H1 (cell line): Measurements from ENCODE around the gene DHRS12. TPM values are rescaled to one million over a fixed set of nuclear protein-coding genes. Genes with fewer than 3 reads are reported as not detected.

Experiments
- CTCF ChIA-PET: fragments of 300-600 bp; sonication (Branson Sonifier 250); formaldehyde crosslinking; loops from one replicate; lab custom pipeline; 2021; ENCODE audit not compliant: partially characterized antibody; lab: Charles Lee
- POLR2A ChIA-PET: fragments of 300-600 bp; sonication (Branson Sonifier 250); formaldehyde crosslinking; loops from one replicate; lab custom pipeline; 2021; ENCODE audit warnings: inconsistent platforms; ENCODE audit not compliant: partially characterized antibody; lab: Charles Lee
- DNase-seq, 2 experiments: peaks; one replicate each; pipeline versions ENCODE4 v3.0.0 to v3.0.0-alpha.2; 2010 to 2022; ENCODE audit warnings: low spot score in 2 of 2, low read depth in 1 of 2, mixed read lengths in 1 of 2
- FAIRE-seq: peaks from 2 replicates; lab custom pipeline; 2011; peaks lifted over from hg19 to GRCh38; lab: Jason Lieb, UNC
- H2AFZ ChIP-seq: 2 replicates; pipeline ENCODE4 v1.8.1; 2012; ENCODE audit warnings: low read length, inconsistent platforms
- H2AK5ac ChIP-seq: 2 replicates; pipeline ENCODE4 v1.6.1; 2013; ENCODE audit warnings: low read depth, low read length
- H2BK120ac ChIP-seq: replicated peaks from 2 replicates; pipeline ENCODE3; 2013; ENCODE audit warnings: low read depth, low read length, inconsistent platforms
- H2BK12ac ChIP-seq: 2 replicates; pipeline ENCODE4 v1.6.1; 2013; ENCODE audit warnings: low read depth, low read length
- H2BK15ac ChIP-seq: 2 replicates; pipeline ENCODE4 v1.6.1; 2013; ENCODE audit warnings: low read length
- H2BK20ac ChIP-seq: 2 replicates; pipeline ENCODE4 v1.6.1; 2013; ENCODE audit warnings: low read length
- H2BK5ac ChIP-seq: 2 replicates; pipeline ENCODE4 v1.6.1; 2013; ENCODE audit warnings: low read depth, low read length
- H3K14ac ChIP-seq: 2 replicates; pipeline ENCODE4 v1.6.1; 2013; ENCODE audit warnings: inconsistent platforms; ENCODE audit not compliant: insufficient read length
- H3K18ac ChIP-seq: 2 replicates; pipeline ENCODE4 v1.6.1; 2013; ENCODE audit warnings: low read length; ENCODE audit errors: extremely low read depth
- H3K23ac ChIP-seq: 2 replicates; pipeline ENCODE4 v1.6.1; 2013; ENCODE audit warnings: inconsistent platforms; ENCODE audit not compliant: insufficient read length
- H3K23me2 ChIP-seq: 2 replicates; pipeline ENCODE4 v1.6.1; 2013; ENCODE audit warnings: low read depth, low read length
- H3K27ac ChIP-seq: 2 replicates; pipeline ENCODE4 v1.6.1; 2011; ENCODE audit warnings: low read depth, low read length, inconsistent platforms
- H3K27me3 ChIP-seq, 4 experiments: replicated peaks in 1 of 4; 1 replicate in 1 of 4; 2 replicates in 3 of 4; pipeline versions ENCODE4 v1.6.1 to v1.8.1; 2011 to 2013; ENCODE audit warnings: low read length in 3 of 4, mild to moderate bottlenecking in 3 of 4, inconsistent platforms in 2 of 4, mixed read lengths in 2 of 4, moderate library complexity in 1 of 4; ENCODE audit not compliant: control insufficient read depth in 3 of 4, insufficient read depth in 3 of 4; ENCODE audit errors: extremely low read depth in 1 of 4
- H3K36me3 ChIP-seq, 4 experiments: 2 replicates each; pipeline versions ENCODE4 v1.6.1 to v1.8.1; 2011 to 2013; ENCODE audit warnings: mild to moderate bottlenecking in 4 of 4, low read length in 3 of 4, moderate library complexity in 2 of 4, control low read depth in 1 of 4, inconsistent platforms in 1 of 4; ENCODE audit not compliant: insufficient read depth in 4 of 4, control insufficient read depth in 2 of 4
- H3K4ac ChIP-seq: replicated peaks from 2 replicates; pipeline ENCODE3; 2013; ENCODE audit warnings: low read length, low read depth, mixed read lengths, inconsistent platforms; ENCODE audit not compliant: insufficient read length
- H3K4me1 ChIP-seq, 4 experiments: replicated peaks in 1 of 4; 1 replicate in 1 of 4; 2 replicates in 3 of 4; pipeline versions ENCODE4 v1.6.1 to v1.8.1; 2011 to 2013; ENCODE audit warnings: low read length in 3 of 4, inconsistent platforms in 2 of 4, mixed read lengths in 1 of 4; ENCODE audit not compliant: insufficient read depth in 4 of 4, control insufficient read depth in 3 of 4
- H3K4me2 ChIP-seq, 2 experiments: 2 replicates each; pipeline versions ENCODE4 v1.6.1 to v1.8.1; 2011 to 2013; ENCODE audit warnings: low read depth in 2 of 2, low read length in 2 of 2, control low read depth in 1 of 2, inconsistent platforms in 1 of 2, mild to moderate bottlenecking in 1 of 2; ENCODE audit not compliant: insufficient read depth in 1 of 2
- H3K4me3 ChIP-seq, 4 experiments: fragments of 200-600, 300-600 bp in 1 of 4; sonication (generic), shearing (Covaris generic), sonication (Bioruptor Twin) in 1 of 4; 2 replicates each; pipeline versions ENCODE4 v1.5.1 to v1.8.1; 2011 to 2016; ENCODE audit warnings: low read length in 4 of 4, low read depth in 3 of 4, control low read depth in 2 of 4, inconsistent platforms in 2 of 4, mild to moderate bottlenecking in 2 of 4, mixed read lengths in 1 of 4, moderate library complexity in 1 of 4; ENCODE audit not compliant: insufficient read depth in 2 of 4; ENCODE audit errors: extremely low read depth in 1 of 4
- H3K56ac ChIP-seq: replicated peaks from 2 replicates; pipeline ENCODE3; 2013; ENCODE audit warnings: low read depth, mild to moderate bottlenecking, mixed read lengths, low read length, inconsistent platforms; ENCODE audit not compliant: insufficient read length
- H3K79me1 ChIP-seq: 2 replicates; pipeline ENCODE4 v1.6.1; 2013; ENCODE audit warnings: low read depth, low read length, control low read depth
- H3K79me2 ChIP-seq, 2 experiments: 2 replicates each; pipeline versions ENCODE4 v1.6.1 to v1.8.1; 2012 to 2013; ENCODE audit warnings: low read length in 2 of 2, mild to moderate bottlenecking in 2 of 2, inconsistent platforms in 1 of 2; ENCODE audit not compliant: insufficient read depth in 2 of 2, control insufficient read depth in 1 of 2
- H3K9ac ChIP-seq, 4 experiments: replicated peaks in 1 of 4; 1 replicate in 1 of 4; 2 replicates in 3 of 4; pipeline versions ENCODE4 v1.6.1 to v1.8.1; 2011 to 2013; ENCODE audit warnings: low read depth in 3 of 4, low read length in 3 of 4, control low read depth in 2 of 4, mild to moderate bottlenecking in 2 of 4, moderate library complexity in 2 of 4, inconsistent platforms in 1 of 4; ENCODE audit errors: extremely low read depth in 1 of 4
- H3K9me3 ChIP-seq, 2 experiments: 2 replicates each; pipeline versions ENCODE4 v1.6.1 to v1.8.1; 2012 to 2013; ENCODE audit warnings: mild to moderate bottlenecking in 2 of 2, moderate library complexity in 2 of 2, control low read depth in 1 of 2, inconsistent platforms in 1 of 2, low read depth in 1 of 2, low read length in 1 of 2, mixed read lengths in 1 of 2; ENCODE audit not compliant: insufficient read depth in 2 of 2
- H4K20me1 ChIP-seq, 2 experiments: replicated peaks in 1 of 2; 2 replicates each; pipeline versions ENCODE3 to v1.8.1; 2011 to 2013; ENCODE audit warnings: inconsistent platforms in 2 of 2, low read length in 2 of 2, mild to moderate bottlenecking in 1 of 2; ENCODE audit not compliant: insufficient read depth in 2 of 2, control insufficient read depth in 1 of 2
- H4K5ac ChIP-seq: 2 replicates; pipeline ENCODE4 v1.6.1; 2013; ENCODE audit warnings: low read length, low read depth, mixed read lengths, inconsistent platforms; ENCODE audit not compliant: insufficient read length
- H4K8ac ChIP-seq: 2 replicates; pipeline ENCODE4 v1.8.0; 2013; ENCODE audit warnings: mild to moderate bottlenecking, moderate library complexity, low read length, inconsistent platforms; ENCODE audit not compliant: insufficient read depth; ENCODE audit errors: extremely low read depth
- H4K91ac ChIP-seq: replicated peaks from 2 replicates; pipeline ENCODE3; 2013; ENCODE audit warnings: low read length, mixed read lengths, inconsistent platforms; ENCODE audit not compliant: insufficient read length
- FOSL1 ChIP-seq: IDR thresholded peaks from 2 replicates; pipeline ENCODE4 v1.6.1; 2011; ENCODE audit warnings: mild to moderate bottlenecking, low read depth, low read length, moderate library complexity; ENCODE audit not compliant: insufficient read depth
- NANOG ChIP-seq: IDR thresholded peaks from 2 replicates; pipeline ENCODE4 v1.6.1; 2011; ENCODE audit warnings: low read length, low read depth, mild to moderate bottlenecking, inconsistent platforms; ENCODE audit not compliant: insufficient read depth, poor library complexity, severe bottlenecking
- POLR2AphosphoS5 ChIP-seq: IDR thresholded peaks from 2 replicates; pipeline ENCODE4 v1.6.1; 2011; ENCODE audit warnings: low read depth, low read length
- TBP ChIP-seq: IDR thresholded peaks from 2 replicates; pipeline ENCODE4 v1.6.1; 2011; ENCODE audit warnings: low read depth, low read length, improper control_type of control experiment
- WGBS, 2 experiments: shearing (Covaris generic) in 1 of 2; methylation state at CpG; one replicate each; pipeline versions ENCODE4 v1.1.6 to v1.1.7; 2013 to 2015; ENCODE audit warnings: low lambda C conversion rate in 2 of 2, mixed read lengths in 2 of 2, inconsistent platforms in 1 of 2, low coverage in 1 of 2, missing lambda C conversion rate in 1 of 2; ENCODE audit not compliant: insufficient replicate concordance in 2 of 2, insufficient coverage in 1 of 2, insufficient read length in 1 of 2; ENCODE audit errors: extremely low coverage in 1 of 2, missing lambda C conversion rate in 1 of 2; 5-methylcytosine and 5-hydroxymethylcytosine counted together
- polyA plus RNA-seq, 7 experiments: library from polyadenylated mRNA; depleted of rRNA in 3 of 7; stranded (reverse) in 5 of 7; unstranded in 2 of 7; fragments of >200 nt in 5 of 7; fragments of 200-250 nt in 2 of 7; gene quantifications; 1 replicate in 5 of 7; 2 replicates in 1 of 7; 4 replicates in 1 of 7; pipeline versions ENCODE4 v1.2.1 to v1.2.3, GENCODE V29; 2011 to 2013; ENCODE audit warnings: missing spikeins in 2 of 7, mixed read lengths in 2 of 7
- total RNA-seq: library from RNA; stranded (reverse); fragmentation: NEBNext Ultra II Directional; extraction: Animal tissue kit (Norgen Biotek cat#: 25700); gene quantifications from 2 replicates; pipeline ENCODE4 v1.2.1, GENCODE V29; 2021
- TF ChIP-seq, protein P1 (sequence below), 3 experiments: IDR thresholded peaks; 1 replicate in 2 of 3; 2 replicates in 1 of 3; pipeline versions ENCODE4 v1.5.1 to v1.6.1; 2011; ENCODE audit warnings: low read length in 3 of 3, mild to moderate bottlenecking in 3 of 3, inconsistent platforms in 2 of 3, low read depth in 1 of 3, moderate library complexity in 1 of 3; ENCODE audit not compliant: insufficient read depth in 1 of 3; ENCODE audit errors: control extremely low read depth in 1 of 3

DHRS12 gene
- total and polyA plus RNA-seq, 2 of the 8 experiments (the other 6 are each of a cell fraction or from before 2014, with no cell fraction given) = 8.7 TPM

DNA sequence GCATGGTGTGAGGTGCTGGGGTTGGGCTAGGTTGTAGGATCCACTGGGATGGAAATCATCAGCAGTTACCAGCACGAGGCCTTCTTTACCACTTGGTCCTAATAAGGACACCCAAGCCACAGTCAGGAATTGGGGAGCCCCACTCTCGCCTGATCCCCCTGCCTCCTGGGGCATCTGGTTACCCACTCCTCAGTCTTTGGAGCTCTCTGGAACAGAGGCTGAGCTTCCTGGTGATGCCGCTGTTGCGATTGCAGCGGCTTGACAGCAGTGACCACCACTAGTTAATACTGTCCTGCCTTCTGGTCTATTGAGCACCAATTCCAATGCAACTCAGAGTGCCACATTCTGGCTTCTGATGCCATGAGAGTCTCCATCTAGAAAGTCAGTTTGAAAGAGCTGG lies 27.6 kb upstream of the DHRS12 start:
- Histone ChIP-seq H2AFZ (no peak overlapping the region), H3K4me1 (no peaks in the 10 kb centered on the region), H3K79me1 (no peaks in the 10 kb centered on the region), H4K20me1 (no peaks in the 10 kb centered on the region), H3K56ac (no peak overlapping the region), H3K23ac (no peak overlapping the region), H3K23me2 (no peaks in the 10 kb centered on the region), H3K27me3 (no peaks in the 10 kb centered on the region), H2BK20ac (no peak overlapping the region), H3K14ac (no peak overlapping the region), H3K4me3 (no peak overlapping the region), H3K79me2 (no peaks in the 10 kb centered on the region), H4K91ac (no peak overlapping the region), H2BK15ac (no peak overlapping the region), H4K8ac (no peak overlapping the region), H3K9me3 (no peaks in the 10 kb centered on the region), H4K5ac (no peak overlapping the region), H3K4ac (no peak overlapping the region), H3K4me2 (no peak overlapping the region), H2BK120ac (no peak overlapping the region), H2BK5ac (no peak overlapping the region), H3K27ac (no peak overlapping the region), H2BK12ac (no peak overlapping the region), H3K9ac (no peak overlapping the region), H2AK5ac (no peak overlapping the region), H3K18ac (no peak overlapping the region), H3K36me3 (no peaks in the 10 kb centered on the region; a peak in 1 of 8 replicates)
- TF ChIP-seq NANOG (no peak), FOSL1 (no peak), POLR2AphosphoS5 (no peak), TBP (no peak)
- TF ChIP-seq, protein P1, sequence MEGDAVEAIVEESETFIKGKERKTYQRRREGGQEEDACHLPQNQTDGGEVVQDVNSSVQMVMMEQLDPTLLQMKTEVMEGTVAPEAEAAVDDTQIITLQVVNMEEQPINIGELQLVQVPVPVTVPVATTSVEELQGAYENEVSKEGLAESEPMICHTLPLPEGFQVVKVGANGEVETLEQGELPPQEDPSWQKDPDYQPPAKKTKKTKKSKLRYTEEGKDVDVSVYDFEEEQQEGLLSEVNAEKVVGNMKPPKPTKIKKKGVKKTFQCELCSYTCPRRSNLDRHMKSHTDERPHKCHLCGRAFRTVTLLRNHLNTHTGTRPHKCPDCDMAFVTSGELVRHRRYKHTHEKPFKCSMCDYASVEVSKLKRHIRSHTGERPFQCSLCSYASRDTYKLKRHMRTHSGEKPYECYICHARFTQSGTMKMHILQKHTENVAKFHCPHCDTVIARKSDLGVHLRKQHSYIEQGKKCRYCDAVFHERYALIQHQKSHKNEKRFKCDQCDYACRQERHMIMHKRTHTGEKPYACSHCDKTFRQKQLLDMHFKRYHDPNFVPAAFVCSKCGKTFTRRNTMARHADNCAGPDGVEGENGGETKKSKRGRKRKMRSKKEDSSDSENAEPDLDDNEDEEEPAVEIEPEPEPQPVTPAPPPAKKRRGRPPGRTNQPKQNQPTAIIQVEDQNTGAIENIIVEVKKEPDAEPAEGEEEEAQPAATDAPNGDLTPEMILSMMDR (IDR thresholded peaks at IDR 0.05; ENCODE audit: control extremely low read depth in 1 of 3, insufficient read depth in 1 of 3, low read depth in 1 of 3, low read length in 3 of 3) = no peak
- no peak for FAIRE-seq
- 96% methylated on average over 5 of the region's 5 CpGs; no CpG with 5 or more reads in 1 of the 2 experiments for WGBS, 2 experiments
- CTCF ChIA-PET = interaction anchor here (0.9 to 8.8 kb wide), 12 partner anchors 9 to 397 kb away, joined by 3 to 105 read pairs (median 7); partner anchors contain the start of genes NEK5 and TMEM272
- POLR2A ChIA-PET = interaction anchor here (0.8 to 1.2 kb wide), 2 partner anchors 11 to 100 kb away, joined by 3 read pairs; no protein-coding TSS in a partner anchor
- DNase-seq = no peak
